Raji (cell line): ENCODE data around the gene PADI3.

ENCODE experiments used
- POLR2A ChIP-seq: IDR thresholded peaks from 2 replicates; pipeline ENCODE4 v1.6.1; 2011; ENCODE audit warnings: low read depth, low read length, control low read depth; ENCODE audit not compliant: insufficient read depth

Gene PADI3

GRCh38 chr1:17293681-17294425, 45.0 kb downstream of the PADI3 start:
- no peak for TF ChIP-seq POLR2A

- TF ChIP-seq POLR2A, result no peak
These were observed 46.4 kb downstream of the PADI3 start for GRCh38 chr1:17295292-17295691.

- TF ChIP-seq POLR2A, result no peak
These were observed 47.2 kb downstream of the PADI3 start for GRCh38 chr1:17296086-17296485.

- TF ChIP-seq POLR2A, result no peak
These were observed 49.1 kb downstream of the PADI3 start for GRCh38 chr1:17297991-17298390.

- TF ChIP-seq POLR2A, result no peak
These were observed 52.9 kb downstream of the PADI3 start for GRCh38 chr1:17301767-17302166.

- TF ChIP-seq POLR2A, result no peak
These were observed 55.4 kb downstream of the PADI3 start for GRCh38 chr1:17304151-17304825.

GRCh38 chr1:17304826-17305175, 55.9 kb downstream of the PADI3 start:
- no peak for TF ChIP-seq POLR2A

GRCh38 chr1:17305576-17306095, 56.7 kb downstream of the PADI3 start:
- no peak for TF ChIP-seq POLR2A

GRCh38 chr1:17306407-17306806, 57.5 kb downstream of the PADI3 start:
- TF ChIP-seq POLR2A, result no peak

- no peak for TF ChIP-seq POLR2A
These were observed 58.0 kb downstream of the PADI3 start for GRCh38 chr1:17306921-17307320.

GRCh38 chr1:17307329-17307728, 58.4 kb downstream of the PADI3 start:
- TF ChIP-seq POLR2A, result no peak

- TF ChIP-seq POLR2A, result no peak
These were observed 59.0 kb downstream of the PADI3 start, which contains the start of gene PADI4 for GRCh38 chr1:17307946-17308345. TSS of gene PADI4 (plus strand) at chr1:17308197. CDS start at chr1:17308223, 26 bp downstream.

- no peak for TF ChIP-seq POLR2A
These were observed 59.7 kb downstream of the PADI3 start for GRCh38 chr1:17308593-17308992.

- no peak for TF ChIP-seq POLR2A
These were observed 60.6 kb downstream of the PADI3 start for GRCh38 chr1:17309426-17310067.

GRCh38 chr1:17310068-17310640, 61.3 kb downstream of the PADI3 start:
- no peak for TF ChIP-seq POLR2A

GRCh38 chr1:17313530-17314309, 64.8 kb downstream of the PADI3 start:
- no peak for TF ChIP-seq POLR2A
